ENCODE data around the gene PZP.

DNA sequence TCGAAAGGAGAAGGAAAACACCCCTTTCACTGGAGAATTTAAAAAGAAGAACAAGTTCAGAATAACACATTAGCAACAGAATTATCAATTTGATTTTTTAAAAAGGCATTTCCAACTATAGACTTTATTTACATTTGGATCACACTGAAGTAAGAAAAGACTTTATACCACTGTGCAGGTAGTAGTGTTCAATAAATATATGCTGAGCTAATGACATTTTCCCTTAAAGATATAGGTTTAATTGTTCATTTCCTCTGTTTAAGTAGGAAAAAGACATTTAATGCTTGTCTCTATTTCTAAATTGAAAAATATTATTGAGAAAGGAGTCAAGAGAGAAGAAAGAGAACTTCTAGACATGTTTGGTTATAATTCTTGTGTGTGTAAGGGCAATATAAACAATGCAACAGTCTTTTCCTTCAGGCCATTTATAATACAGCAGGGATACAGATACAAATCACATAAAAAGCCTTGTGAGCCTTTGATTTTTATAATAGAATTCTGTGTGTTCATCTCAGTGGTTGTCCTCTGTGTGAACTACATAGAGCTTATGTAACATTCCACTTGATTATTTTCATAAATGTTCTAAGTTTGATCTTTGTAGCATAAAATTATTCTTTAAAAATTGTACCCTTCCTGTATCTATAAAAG is 48.7 kb upstream of the PZP start:
- no peak for TF ChIP-seq POLR2A (IDR thresholded peaks at IDR 0.05)
- TF ChIP-seq, protein P1, sequence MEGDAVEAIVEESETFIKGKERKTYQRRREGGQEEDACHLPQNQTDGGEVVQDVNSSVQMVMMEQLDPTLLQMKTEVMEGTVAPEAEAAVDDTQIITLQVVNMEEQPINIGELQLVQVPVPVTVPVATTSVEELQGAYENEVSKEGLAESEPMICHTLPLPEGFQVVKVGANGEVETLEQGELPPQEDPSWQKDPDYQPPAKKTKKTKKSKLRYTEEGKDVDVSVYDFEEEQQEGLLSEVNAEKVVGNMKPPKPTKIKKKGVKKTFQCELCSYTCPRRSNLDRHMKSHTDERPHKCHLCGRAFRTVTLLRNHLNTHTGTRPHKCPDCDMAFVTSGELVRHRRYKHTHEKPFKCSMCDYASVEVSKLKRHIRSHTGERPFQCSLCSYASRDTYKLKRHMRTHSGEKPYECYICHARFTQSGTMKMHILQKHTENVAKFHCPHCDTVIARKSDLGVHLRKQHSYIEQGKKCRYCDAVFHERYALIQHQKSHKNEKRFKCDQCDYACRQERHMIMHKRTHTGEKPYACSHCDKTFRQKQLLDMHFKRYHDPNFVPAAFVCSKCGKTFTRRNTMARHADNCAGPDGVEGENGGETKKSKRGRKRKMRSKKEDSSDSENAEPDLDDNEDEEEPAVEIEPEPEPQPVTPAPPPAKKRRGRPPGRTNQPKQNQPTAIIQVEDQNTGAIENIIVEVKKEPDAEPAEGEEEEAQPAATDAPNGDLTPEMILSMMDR (IDR thresholded peaks at IDR 0.05), result no peak
